Measurements from ENCODE around the gene CPNE2. TPM values are rescaled to one million over a fixed set of nuclear protein-coding genes. Genes with fewer than 3 reads are reported as not detected.

The CPNE2 gene
- total RNA-seq, 4 donors from 2014 or later = 18.0 to 38.7 (median 27.8) TPM

DNA sequence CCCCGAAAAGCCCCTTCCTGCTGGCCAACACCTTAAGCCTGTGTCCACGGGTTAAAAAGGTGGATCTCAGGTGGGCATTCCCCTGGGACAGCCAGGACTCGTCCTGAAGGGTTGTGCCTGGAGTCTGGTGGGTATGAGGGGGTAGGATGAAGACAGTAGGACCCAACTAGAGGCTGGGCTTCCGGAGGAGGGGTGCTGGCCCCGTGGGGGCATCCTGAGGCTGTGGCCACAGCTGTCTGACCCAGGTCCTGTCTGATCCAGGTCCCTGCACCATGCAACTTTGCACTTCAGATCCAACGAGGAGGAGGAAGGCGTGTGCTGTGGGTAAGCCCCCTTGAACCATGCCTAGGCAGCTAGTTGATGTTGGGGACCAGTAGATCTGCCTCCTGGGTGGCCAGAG, 37.6 kb upstream of the CPNE2 start:
- H3K9me3 ChIP-seq = no peaks in the 10 kb centered on the region
- no peak overlapping the region for H3K27ac ChIP-seq
- no peaks in the 10 kb centered on the region for H3K27me3 ChIP-seq
- H3K4me3 ChIP-seq = no peak overlapping the region
- 85% methylated on average over 4 of the region's 7 CpGs; no CpG with 5 or more reads in 1 of the 2 donors for WGBS, 2 donors (ENCODE audit: low coverage in 1 of 2)
- no peak for ATAC-seq
- TF ChIP-seq POLR2A (IDR thresholded peaks at IDR 0.05) (no peak), POLR2AphosphoS5 (IDR thresholded peaks at IDR 0.05) (no peak), EP300 (IDR thresholded peaks at IDR 0.05) (no peak)
- TF ChIP-seq, protein P1, sequence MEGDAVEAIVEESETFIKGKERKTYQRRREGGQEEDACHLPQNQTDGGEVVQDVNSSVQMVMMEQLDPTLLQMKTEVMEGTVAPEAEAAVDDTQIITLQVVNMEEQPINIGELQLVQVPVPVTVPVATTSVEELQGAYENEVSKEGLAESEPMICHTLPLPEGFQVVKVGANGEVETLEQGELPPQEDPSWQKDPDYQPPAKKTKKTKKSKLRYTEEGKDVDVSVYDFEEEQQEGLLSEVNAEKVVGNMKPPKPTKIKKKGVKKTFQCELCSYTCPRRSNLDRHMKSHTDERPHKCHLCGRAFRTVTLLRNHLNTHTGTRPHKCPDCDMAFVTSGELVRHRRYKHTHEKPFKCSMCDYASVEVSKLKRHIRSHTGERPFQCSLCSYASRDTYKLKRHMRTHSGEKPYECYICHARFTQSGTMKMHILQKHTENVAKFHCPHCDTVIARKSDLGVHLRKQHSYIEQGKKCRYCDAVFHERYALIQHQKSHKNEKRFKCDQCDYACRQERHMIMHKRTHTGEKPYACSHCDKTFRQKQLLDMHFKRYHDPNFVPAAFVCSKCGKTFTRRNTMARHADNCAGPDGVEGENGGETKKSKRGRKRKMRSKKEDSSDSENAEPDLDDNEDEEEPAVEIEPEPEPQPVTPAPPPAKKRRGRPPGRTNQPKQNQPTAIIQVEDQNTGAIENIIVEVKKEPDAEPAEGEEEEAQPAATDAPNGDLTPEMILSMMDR (IDR thresholded peaks at IDR 0.05) = no peak
- peaks cover 0 to 81% of the 10 kb centered on the region in 2 donors for H3K36me3 ChIP-seq
- H3K4me1 ChIP-seq = no peaks in the 10 kb centered on the region

DNA sequence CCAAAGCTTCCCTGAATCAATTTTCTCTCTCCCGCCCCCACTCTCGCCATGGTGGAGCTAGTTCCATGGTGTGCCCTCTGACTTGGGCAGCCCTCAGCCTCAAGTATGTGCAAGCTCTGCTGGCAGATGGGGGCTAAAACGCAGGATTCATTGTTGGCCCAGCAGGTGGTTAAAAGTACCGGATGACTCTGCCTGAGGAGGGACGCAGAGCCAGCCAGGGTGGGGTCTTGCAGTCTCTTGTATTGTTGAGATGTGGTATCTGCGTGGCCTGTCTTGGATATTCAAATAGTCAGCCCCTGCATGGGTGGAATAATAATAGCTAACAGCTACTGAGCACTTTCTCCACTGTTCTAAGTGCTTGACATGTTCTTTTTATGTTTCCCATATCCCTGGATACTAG, 36.7 kb upstream of the CPNE2 start:
- Histone ChIP-seq H3K36me3 (peaks cover 0 to 73% of the 10 kb centered on the region in 2 donors), H3K4me1 (peaks cover 0 to 3% (median under 1%) of the 10 kb centered on the region in 3 donors), H3K27ac (no peak overlapping the region), H3K4me3 (no peak overlapping the region), H3K27me3 (no peaks in the 10 kb centered on the region), H3K9me3 (no peaks in the 10 kb centered on the region)
- TF ChIP-seq, protein P1 (IDR thresholded peaks at IDR 0.05) = no peak
- no peak for TF ChIP-seq POLR2A (IDR thresholded peaks at IDR 0.05)
- TF ChIP-seq POLR2AphosphoS5 (IDR thresholded peaks at IDR 0.05) = no peak
- TF ChIP-seq EP300 (IDR thresholded peaks at IDR 0.05) = no peak
- ATAC-seq = no peak
- WGBS, 2 donors (ENCODE audit: low coverage in 1 of 2) = 89% methylated on average over 3 of the region's 6 CpGs; no CpG with 5 or more reads in 1 of the 2 donors

DNA sequence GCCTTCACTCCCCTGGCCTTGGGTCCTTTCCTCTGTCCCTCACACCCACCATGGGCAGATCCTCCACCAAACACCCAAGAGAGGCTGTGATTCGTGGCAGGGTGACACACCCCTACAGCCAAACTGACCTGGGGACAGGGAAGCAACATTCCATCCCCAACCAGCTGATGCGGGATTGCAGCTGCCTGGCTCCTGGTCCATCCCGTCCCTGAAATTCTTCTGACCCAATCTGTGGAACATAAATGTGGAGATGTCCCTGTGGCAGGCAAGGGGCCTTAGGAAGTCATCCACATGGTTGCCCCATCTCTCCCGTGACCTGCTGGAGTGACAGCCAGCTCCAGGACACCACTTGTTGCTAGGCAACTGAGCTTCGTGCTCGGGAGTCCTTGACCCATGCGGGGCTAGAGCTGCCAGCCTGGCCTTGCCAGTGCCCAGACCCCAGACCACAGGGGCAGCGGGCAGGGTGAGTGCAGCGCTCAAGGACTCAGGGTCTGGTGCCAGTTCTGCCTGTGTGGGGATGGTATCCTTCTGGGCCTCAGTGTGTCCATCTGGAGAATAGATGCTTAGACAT, 34.0 kb upstream of the CPNE2 start:
- TF ChIP-seq EP300 (IDR thresholded peaks at IDR 0.05) = no peak
- TF ChIP-seq POLR2AphosphoS5 (IDR thresholded peaks at IDR 0.05) = no peak
- TF ChIP-seq, protein P1 (IDR thresholded peaks at IDR 0.05) = no peak
- no peak for TF ChIP-seq POLR2A (IDR thresholded peaks at IDR 0.05)
- Histone ChIP-seq H3K4me3 (no peak overlapping the region), H3K27me3 (no peaks in the 10 kb centered on the region), H3K27ac (no peak overlapping the region), H3K36me3 (peaks cover 0 to 48% of the 10 kb centered on the region in 2 donors), H3K4me1 (peaks cover 0 to 14% (median 12%) of the 10 kb centered on the region in 3 donors), H3K9me3 (no peaks in the 10 kb centered on the region)
- no peak for ATAC-seq
- 80% methylated on average over 1 of the region's 9 CpGs; no CpG with 5 or more reads in 1 of the 2 donors for WGBS, 2 donors (ENCODE audit: low coverage in 1 of 2)

DNA sequence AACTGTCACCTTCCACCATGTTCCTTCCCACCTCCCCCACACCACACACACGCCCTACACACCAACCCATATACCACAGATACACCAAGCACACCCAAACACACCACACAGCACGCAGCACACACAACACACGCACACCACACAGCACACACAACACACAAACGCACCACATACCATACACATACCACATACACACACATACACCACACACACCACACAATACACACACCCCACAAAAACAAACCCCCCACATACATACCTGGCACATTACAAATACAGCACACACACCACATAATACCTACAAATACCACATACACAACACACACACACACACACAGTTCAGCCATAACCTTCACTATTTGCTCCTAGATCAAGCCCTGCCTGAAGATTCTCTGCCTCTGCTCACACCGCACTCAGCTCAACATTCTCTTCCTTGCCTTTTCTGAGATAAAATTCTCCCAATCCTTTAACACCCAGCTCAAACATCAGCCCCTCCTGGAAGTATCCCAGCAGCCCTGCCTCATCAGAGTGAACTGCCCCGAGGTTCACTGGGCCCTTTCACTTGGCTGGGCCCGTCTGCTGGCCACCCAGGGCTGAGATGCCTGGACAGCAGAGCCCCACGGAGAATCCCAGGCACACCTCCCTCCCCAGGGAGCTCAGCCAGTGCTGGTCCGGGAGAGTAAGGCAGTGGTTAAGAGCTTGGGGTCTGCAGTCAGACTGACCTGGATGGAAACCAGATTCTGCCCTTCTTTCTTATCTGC, 31.9 kb upstream of the CPNE2 start:
- TF ChIP-seq, protein P1 (IDR thresholded peaks at IDR 0.05) = no peak
- TF ChIP-seq EP300 (IDR thresholded peaks at IDR 0.05) = no peak
- no peak for TF ChIP-seq POLR2A (IDR thresholded peaks at IDR 0.05)
- no peak for TF ChIP-seq POLR2AphosphoS5 (IDR thresholded peaks at IDR 0.05)
- no peaks in the 10 kb centered on the region for H3K27me3 ChIP-seq
- peaks cover 0 to 14% (median 12%) of the 10 kb centered on the region in 3 donors for H3K4me1 ChIP-seq
- no peaks in the 10 kb centered on the region for H3K9me3 ChIP-seq
- ATAC-seq = no peak
- no peak overlapping the region for H3K4me3 ChIP-seq
- 78 to 80% methylated on average over 5 of the region's 9 CpGs for WGBS, 2 donors (ENCODE audit: low coverage in 1 of 2)
- peaks cover 0 to 35% of the 10 kb centered on the region in 2 donors for H3K36me3 ChIP-seq
- peak overlapping the region in 3 of 4 donors; percentile 67 to 81 (median 73) for H3K27ac ChIP-seq
